GM10266 (cell line): ENCODE data around the gene UBTF.

Experiments
- DNase-seq: peaks from one replicate; pipeline ENCODE4 v3.0.0; 2012; ENCODE audit errors: extremely low spot score
- CTCF ChIP-seq: IDR thresholded peaks from 2 replicates; pipeline ENCODE4 v1.5.1; 2012; ENCODE audit warnings: mild to moderate bottlenecking, low read depth; ENCODE audit not compliant: control insufficient read depth, insufficient read depth; ENCODE audit errors: missing control alignments

Gene UBTF

DNA sequence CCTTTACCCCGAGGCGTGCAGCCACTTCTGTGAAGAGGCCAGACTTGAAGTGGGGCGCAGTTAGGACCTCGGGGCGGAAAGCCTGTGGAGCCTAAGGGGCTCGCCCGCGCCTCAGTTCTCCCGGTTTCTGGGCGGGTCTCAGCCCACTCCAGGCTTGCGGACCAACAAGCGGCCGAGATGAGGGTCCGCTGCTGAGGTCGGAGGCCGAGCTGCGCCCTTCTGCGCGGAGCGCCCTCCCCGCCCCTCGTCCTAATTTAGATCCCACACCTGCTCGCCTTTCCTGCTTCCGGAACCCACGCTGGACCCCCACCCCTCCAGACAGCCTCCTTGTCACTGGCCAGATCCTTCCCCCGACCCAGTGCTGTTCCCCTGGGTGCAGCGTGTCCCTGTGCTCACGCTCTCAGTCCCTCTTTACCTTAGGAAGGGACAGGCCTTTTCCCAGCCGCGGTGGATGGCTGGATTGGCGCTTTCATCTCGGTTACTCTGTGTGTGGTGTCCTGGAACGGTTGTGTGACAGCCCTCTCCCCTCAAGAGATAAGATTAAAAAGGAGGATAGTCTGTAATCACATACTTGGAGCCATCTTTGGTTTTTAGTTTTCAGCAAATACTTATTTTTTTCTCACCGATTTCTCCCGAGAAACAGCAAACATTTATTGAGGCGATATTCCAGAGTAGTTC lies 18.9 kb downstream of the UBTF start:
- DNase-seq, result no peak
- TF ChIP-seq CTCF, result no peak

GRCh38 chr17:44199553-44200477 lies 19.7 kb downstream of the UBTF start, which contains the start of gene ATXN7L3:
Gene ATXN7L3 (minus strand): TSS chr17:44199884. CDS start chr17:44198070, 1,814 bp downstream.
- DNase-seq, result peak; percentile 99
- TF ChIP-seq CTCF, result no peak

DNA sequence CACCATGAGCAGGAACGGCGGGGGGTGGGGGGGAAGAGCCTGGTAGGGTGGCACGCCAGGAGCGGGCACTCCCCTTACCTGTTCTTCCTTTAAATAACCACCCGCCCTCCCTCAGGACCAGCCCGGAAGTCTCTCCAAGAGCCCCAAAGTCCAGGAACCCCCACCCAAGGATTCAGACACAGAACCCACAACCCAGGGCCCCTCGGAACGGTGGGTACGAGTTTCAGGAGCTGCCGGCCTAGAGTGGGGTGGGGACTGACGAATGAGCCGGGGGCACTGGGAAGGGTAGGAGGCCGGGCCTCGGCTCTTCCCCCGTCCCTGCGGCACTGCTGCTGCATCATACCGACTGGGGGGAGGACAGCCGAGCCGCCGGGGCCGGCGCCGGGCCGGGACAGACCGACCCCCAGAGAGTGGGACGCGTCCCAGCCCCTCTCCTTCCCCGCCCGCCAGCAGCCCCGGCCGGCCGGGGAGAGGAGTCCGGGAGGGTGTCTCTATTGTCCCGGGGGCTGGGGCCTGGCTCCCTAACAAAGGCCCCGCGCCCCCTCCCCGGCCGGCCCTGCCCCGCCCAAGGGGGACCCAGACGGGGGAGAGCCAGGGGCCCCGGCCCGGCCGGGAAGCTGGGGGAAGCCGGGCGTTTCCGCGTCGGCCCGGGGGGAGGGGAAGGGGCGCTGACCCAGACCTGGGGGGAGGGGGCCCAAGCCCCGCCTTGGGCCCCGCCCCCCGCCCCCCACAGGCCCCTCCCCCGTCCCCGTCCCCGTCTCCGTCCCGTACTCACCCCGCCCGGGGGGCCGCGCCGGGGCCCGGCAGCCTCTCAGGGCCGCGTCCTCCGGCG lies 20.5 kb downstream of the UBTF start:
- TF ChIP-seq CTCF, result no peak
- peak; percentile 96 for DNase-seq

- TF ChIP-seq CTCF, result peak; percentile 12
- peak; percentile 68 for DNase-seq
Observed at GRCh38 chr17:44197980-44198720, 21.3 kb downstream of the UBTF start.

GRCh38 chr17:44197107-44197506 lies 22.4 kb downstream of the UBTF start:
- TF ChIP-seq CTCF, result no peak
- no peak for DNase-seq

DNA sequence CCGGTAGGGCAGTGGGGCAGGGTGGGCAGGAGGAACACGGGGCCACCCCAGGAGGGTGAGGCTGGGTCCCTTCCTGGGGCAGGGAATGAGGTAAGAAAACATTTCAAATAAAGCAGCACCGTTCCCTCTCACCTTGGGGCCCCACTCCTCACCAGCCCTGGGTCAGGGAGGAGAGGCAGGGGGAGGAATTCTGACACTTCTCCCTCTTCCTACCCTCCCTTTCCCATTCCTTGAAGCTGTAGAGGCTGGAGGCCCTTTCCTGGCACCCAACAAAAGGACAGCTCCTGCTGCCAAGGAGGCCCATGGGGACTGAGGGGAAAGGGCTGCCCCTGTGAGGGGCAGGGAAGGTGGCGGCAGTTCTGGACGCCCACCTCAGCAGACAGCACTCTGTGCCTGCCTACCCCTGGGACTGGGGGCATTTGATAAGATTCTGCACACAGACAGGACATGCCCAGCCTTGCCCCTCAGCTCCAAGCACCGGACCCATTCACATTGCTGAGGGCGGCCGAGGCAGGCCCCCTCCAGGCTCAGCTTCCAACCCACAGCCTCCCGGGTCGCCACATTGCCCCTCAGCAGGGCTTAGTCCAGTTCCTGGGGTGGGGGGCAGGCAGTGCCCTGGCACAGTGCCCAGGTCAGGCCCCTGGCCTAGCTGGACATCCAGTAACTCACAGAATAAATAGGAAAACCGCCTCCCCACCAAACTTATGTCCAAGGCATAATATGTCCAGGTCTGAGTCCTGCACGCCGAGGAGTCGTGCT lies 26.0 kb downstream of the UBTF start:
- no peak for DNase-seq
- no peak for TF ChIP-seq CTCF
